Trophoblast cell (in vitro differentiated cells and primary cell): Measurements from ENCODE around the gene AQP7.

Experiments
- DNase-seq, 2 donors: peaks; one replicate each; pipeline ENCODE4 v3.0.0-alpha.2; 2016
- H2AFZ ChIP-seq: 2 replicates; pipeline ENCODE4 v1.6.1; 2013; ENCODE audit warnings: low read length, moderate library complexity, mild to moderate bottlenecking; ENCODE audit not compliant: insufficient read depth, poor library complexity
- H2AK5ac ChIP-seq: 2 replicates; pipeline ENCODE4 v1.6.1; 2013; ENCODE audit warnings: mild to moderate bottlenecking, low read length
- H2BK120ac ChIP-seq: 2 replicates; pipeline ENCODE4 v1.6.1; 2013; ENCODE audit warnings: low read length, mild to moderate bottlenecking, moderate library complexity; ENCODE audit not compliant: insufficient read depth, poor library complexity
- H2BK12ac ChIP-seq: 2 replicates; pipeline ENCODE4 v1.6.1; 2013; ENCODE audit warnings: mild to moderate bottlenecking, low read length, moderate library complexity
- H2BK5ac ChIP-seq: 2 replicates; pipeline ENCODE4 v1.6.1; 2013; ENCODE audit warnings: low read length, low read depth, moderate library complexity, mild to moderate bottlenecking; ENCODE audit not compliant: poor library complexity
- H3K14ac ChIP-seq: 2 replicates; pipeline ENCODE4 v1.6.1; 2013; ENCODE audit warnings: mild to moderate bottlenecking, low read length
- H3K18ac ChIP-seq: 2 replicates; pipeline ENCODE4 v1.6.1; 2013; ENCODE audit warnings: mild to moderate bottlenecking, low read length
- H3K23ac ChIP-seq: 2 replicates; pipeline ENCODE4 v1.6.1; 2013; ENCODE audit warnings: low read length
- H3K27ac ChIP-seq: 2 replicates; pipeline ENCODE4 v1.5.1; 2013; ENCODE audit warnings: low read depth, mild to moderate bottlenecking, inconsistent platforms, low read length, moderate library complexity
- H3K27me3 ChIP-seq: 2 replicates; pipeline ENCODE4 v1.6.1; 2013; ENCODE audit warnings: inconsistent platforms, mild to moderate bottlenecking, low read length, moderate library complexity; ENCODE audit not compliant: insufficient read depth
- H3K36me3 ChIP-seq, 2 experiments: 1 replicate in 1 of 2; 2 replicates in 1 of 2; pipeline ENCODE4 v1.6.1; 2013; ENCODE audit warnings: low read length in 2 of 2, mild to moderate bottlenecking in 2 of 2, moderate library complexity in 1 of 2; ENCODE audit not compliant: insufficient read depth in 2 of 2, control insufficient read depth in 1 of 2
- H3K4ac ChIP-seq: 2 replicates; pipeline ENCODE4 v1.6.1; 2013; ENCODE audit warnings: low read depth, mild to moderate bottlenecking, low read length, moderate library complexity
- H3K4me1 ChIP-seq, 2 experiments: 1 replicate in 1 of 2; 2 replicates in 1 of 2; pipeline ENCODE4 v1.6.1; 2013; ENCODE audit warnings: low read length in 2 of 2, mild to moderate bottlenecking in 2 of 2, moderate library complexity in 1 of 2; ENCODE audit not compliant: insufficient read depth in 2 of 2, control insufficient read depth in 1 of 2
- H3K4me2 ChIP-seq: 2 replicates; pipeline ENCODE4 v1.6.1; 2013; ENCODE audit warnings: inconsistent platforms, mild to moderate bottlenecking, low read length, moderate library complexity
- H3K4me3 ChIP-seq: 2 replicates; pipeline ENCODE4 v1.5.1; 2013; ENCODE audit warnings: mild to moderate bottlenecking, low read depth, low read length, inconsistent platforms
- H3K79me1 ChIP-seq: one replicate; pipeline ENCODE4 v1.6.1; 2013; ENCODE audit warnings: low read length
- H3K79me2 ChIP-seq: 2 replicates; pipeline ENCODE4 v1.6.1; 2013; ENCODE audit warnings: low read length, mild to moderate bottlenecking; ENCODE audit not compliant: control insufficient read depth, insufficient read depth, poor library complexity
- H3K9ac ChIP-seq: 2 replicates; pipeline ENCODE4 v1.6.1; 2013; ENCODE audit warnings: mild to moderate bottlenecking, low read length
- H3K9me3 ChIP-seq: 2 replicates; pipeline ENCODE4 v1.6.1; 2013; ENCODE audit warnings: low read depth, mild to moderate bottlenecking, control low read depth, inconsistent platforms, low read length; ENCODE audit not compliant: insufficient read depth
- H4K12ac ChIP-seq: 2 replicates; pipeline ENCODE4 v1.6.1; 2013; ENCODE audit warnings: low read depth, mild to moderate bottlenecking, low read length, moderate library complexity
- H4K8ac ChIP-seq: 2 replicates; pipeline ENCODE4 v1.6.1; 2013; ENCODE audit warnings: low read depth, mild to moderate bottlenecking, low read length, moderate library complexity
- H4K91ac ChIP-seq: one replicate; pipeline ENCODE4 v1.6.1; 2013; ENCODE audit warnings: low read depth, mild to moderate bottlenecking, low read length, moderate library complexity
- WGBS: extraction: QIAGEN DNeasy Blood & Tissue Kit; methylation state at CpG from one replicate; pipeline ENCODE4 v1.1.7; 2013; ENCODE audit warnings: missing lambda C conversion rate; ENCODE audit not compliant: insufficient read length, insufficient coverage; ENCODE audit errors: extremely low coverage; 5-methylcytosine and 5-hydroxymethylcytosine counted together

The AQP7 gene

GRCh38 chr9:33418090-33418489, 15.7 kb upstream of the AQP7 start:
- Histone ChIP-seq H3K4me3 (peak overlapping the region; percentile 14), H2BK12ac (no peak overlapping the region), H3K27me3 (no peaks in the 10 kb centered on the region), H2BK120ac (no peak overlapping the region), H3K14ac (no peak overlapping the region), H4K12ac (no peak overlapping the region), H3K4ac (no peak overlapping the region), H3K4me1 (no peaks in the 10 kb centered on the region), H3K9me3 (no peaks in the 10 kb centered on the region), H4K91ac (no peak overlapping the region), H3K79me2 (no peaks in the 10 kb centered on the region), H2BK5ac (no peak overlapping the region), H3K79me1 (no peaks in the 10 kb centered on the region), H2AK5ac (no peak overlapping the region), H2AFZ (no peak overlapping the region), H3K36me3 (no peaks in the 10 kb centered on the region), H3K9ac (no peak overlapping the region), H3K4me2 (no peak overlapping the region), H4K8ac (no peak overlapping the region), H3K23ac (no peak overlapping the region), H3K27ac (no peak overlapping the region), H3K18ac (no peak overlapping the region)
- WGBS: no CpG with 5 or more reads among the region's 8 CpGs
- peak; percentile 26 to 62 for DNase-seq

GRCh38 chr9:33416996-33417395, 14.6 kb upstream of the AQP7 start:
- Histone ChIP-seq H3K79me2 (no peaks in the 10 kb centered on the region), H2BK5ac (no peak overlapping the region), H3K9ac (no peak overlapping the region), H3K79me1 (no peaks in the 10 kb centered on the region), H3K4me2 (no peak overlapping the region), H3K14ac (no peak overlapping the region), H2AFZ (no peak overlapping the region), H3K36me3 (no peaks in the 10 kb centered on the region), H4K8ac (no peak overlapping the region), H3K4me3 (no peak overlapping the region), H3K18ac (no peak overlapping the region), H3K27me3 (no peaks in the 10 kb centered on the region), H2AK5ac (no peak overlapping the region), H2BK12ac (no peak overlapping the region), H4K12ac (no peak overlapping the region), H4K91ac (no peak overlapping the region), H3K4ac (no peak overlapping the region), H3K4me1 (no peaks in the 10 kb centered on the region), H3K23ac (no peak overlapping the region), H3K27ac (no peak overlapping the region), H3K9me3 (no peaks in the 10 kb centered on the region), H2BK120ac (no peak overlapping the region)
- WGBS: no CpG with 5 or more reads among the region's 5 CpGs
- DNase-seq: no peak

GRCh38 chr9:33415501-33416038, 13.2 kb upstream of the AQP7 start:
- Histone ChIP-seq H3K9ac (no peak overlapping the region), H2BK12ac (no peak overlapping the region), H4K12ac (no peak overlapping the region), H4K8ac (no peak overlapping the region), H3K27me3 (no peaks in the 10 kb centered on the region), H2BK5ac (no peak overlapping the region), H3K4me2 (no peak overlapping the region), H3K4ac (no peak overlapping the region), H3K4me3 (no peak overlapping the region), H2AFZ (no peak overlapping the region), H4K91ac (no peak overlapping the region), H3K79me1 (no peaks in the 10 kb centered on the region), H3K79me2 (no peaks in the 10 kb centered on the region), H3K4me1 (no peaks in the 10 kb centered on the region), H3K23ac (no peak overlapping the region), H3K36me3 (no peaks in the 10 kb centered on the region), H2BK120ac (no peak overlapping the region), H2AK5ac (no peak overlapping the region), H3K9me3 (peaks cover 1% of the 10 kb centered on the region), H3K27ac (no peak overlapping the region), H3K18ac (no peak overlapping the region), H3K14ac (no peak overlapping the region)
- DNase-seq: peak; percentile 25 to 68
- no CpG with 5 or more reads among the region's 9 CpGs for WGBS

GRCh38 chr9:33414889-33415500, 12.6 kb upstream of the AQP7 start:
- WGBS: no CpG with 5 or more reads among the region's 13 CpGs
- H3K4me2 ChIP-seq: no peak overlapping the region

More at GRCh38 chr9:33414889-33415500, 12.6 kb upstream of the AQP7 start:
- Histone ChIP-seq H4K91ac (no peak overlapping the region), H3K4ac (no peak overlapping the region), H2AK5ac (no peak overlapping the region), H3K27me3 (no peaks in the 10 kb centered on the region), H3K18ac (no peak overlapping the region), H4K12ac (no peak overlapping the region), H3K79me2 (no peaks in the 10 kb centered on the region), H2BK5ac (no peak overlapping the region), H4K8ac (no peak overlapping the region), H2BK120ac (no peak overlapping the region), H3K79me1 (no peaks in the 10 kb centered on the region), H3K14ac (no peak overlapping the region), H3K9me3 (peaks cover 1% of the 10 kb centered on the region), H3K4me1 (no peaks in the 10 kb centered on the region), H2AFZ (no peak overlapping the region), H2BK12ac (no peak overlapping the region), H3K4me3 (no peak overlapping the region), H3K23ac (no peak overlapping the region), H3K36me3 (no peaks in the 10 kb centered on the region), H3K27ac (no peak overlapping the region), H3K9ac (no peak overlapping the region)
- DNase-seq: no peak
